K562 (cell line): ENCODE results near the gene PAX2. TPM values are rescaled to one million over a fixed set of nuclear protein-coding genes. Genes with fewer than 3 reads are reported as not detected.

Source experiments
- ATAC-seq: fragments of 200-7000 bp; cut with Tn5 transposase; 3 replicates; pipeline ENCODE4 v1.9.1; 2020; ENCODE audit warnings: moderate library complexity
- BruUV-seq: library from RNA; stranded (reverse); fragments of 400-500 nt; replicated peaks from 2 replicates; lab custom pipeline; 2021; lab: Mats Ljungman, UMichigan
- CTCF ChIA-PET: fragments of 300-600 bp; formaldehyde crosslinking; extraction: SDS; loops from one replicate; lab custom pipeline; 2021; ENCODE audit warnings: low intra/inter-chr PET ratio; lab: Yijun Ruan, JAX
- POLR2A ChIA-PET: fragments of 300-600, 350-650 bp; sonication (Branson Sonifier 250); formaldehyde crosslinking; extraction: SDS; loops from one replicate; lab custom pipeline; 2021; ENCODE audit warnings: antibody characterized with exemption, inconsistent platforms; lab: Yijun Ruan, JAX
- DNase-seq, 4 experiments: peaks; one replicate each; pipeline versions ENCODE4 v3.0.0 to v3.0.0-alpha.2; 2011 to 2018; ENCODE audit warnings: low spot score in 3 of 4, mixed read lengths in 3 of 4; ENCODE audit errors: extremely low read depth in 1 of 4
- FAIRE-seq: peaks from 2 replicates; lab custom pipeline; 2011; peaks lifted over from hg19 to GRCh38; lab: Jason Lieb, UNC
- H2AFZ ChIP-seq: 2 replicates; pipeline ENCODE4 v1.6.0; 2011; ENCODE audit warnings: low read depth, low read length, control low read depth, inconsistent platforms
- H3K27ac ChIP-seq: fragments of 200-600 bp; 3 replicates; pipeline ENCODE4 v1.8.0; 2011; ENCODE audit warnings: low read depth, mild to moderate bottlenecking, control low read depth, inconsistent platforms, low read length, moderate library complexity, mixed read lengths; ENCODE audit errors: extremely low read depth
- H3K27me3 ChIP-seq, 2 experiments: fragments of 300-600 bp in 1 of 2; 2 replicates in 1 of 2; 3 replicates in 1 of 2; pipeline versions ENCODE4 v1.6.0 to v1.8.0; 2011; ENCODE audit warnings: inconsistent platforms in 2 of 2, low read length in 2 of 2, mild to moderate bottlenecking in 1 of 2, mixed read lengths in 1 of 2, moderate library complexity in 1 of 2; ENCODE audit not compliant: control insufficient read depth in 2 of 2, insufficient read depth in 2 of 2
- H3K36me3 ChIP-seq: fragments of 300-600 bp; 3 replicates; pipeline ENCODE4 v1.8.0; 2011; ENCODE audit warnings: mild to moderate bottlenecking, low read length, inconsistent platforms; ENCODE audit not compliant: control insufficient read depth, insufficient read depth
- H3K4me1 ChIP-seq, 2 experiments: fragments of 200-600 bp in 1 of 2; replicated peaks in 1 of 2; 2 replicates in 1 of 2; 3 replicates in 1 of 2; pipeline versions ENCODE4 v1.5.1 to v1.8.0; 2011; ENCODE audit warnings: inconsistent platforms in 2 of 2, low read length in 2 of 2, mild to moderate bottlenecking in 1 of 2, mixed read lengths in 1 of 2, moderate library complexity in 1 of 2; ENCODE audit not compliant: control insufficient read depth in 2 of 2, insufficient read depth in 2 of 2
- H3K4me2 ChIP-seq: 2 replicates; pipeline ENCODE4 v1.6.1; 2011; ENCODE audit warnings: low read length, control low read depth, inconsistent platforms, mixed read lengths; ENCODE audit not compliant: insufficient read depth
- H3K4me3 ChIP-seq: fragments of 200-600 bp; sonication (generic), shearing (Covaris generic); 2 replicates; pipeline ENCODE4 v1.5.1; 2016; ENCODE audit warnings: control low read depth, inconsistent platforms
- H3K79me2 ChIP-seq: fragments of 200-600 bp; 3 replicates; pipeline ENCODE4 v1.8.0; 2011; ENCODE audit warnings: low read length, inconsistent platforms; ENCODE audit not compliant: control insufficient read depth, insufficient read depth
- H3K9ac ChIP-seq, 2 experiments: 2 replicates each; pipeline versions ENCODE4 v1.6.0 to v1.6.1; 2011; ENCODE audit warnings: low read depth in 2 of 2, low read length in 2 of 2, control low read depth in 1 of 2, inconsistent platforms in 1 of 2, mild to moderate bottlenecking in 1 of 2, mixed read lengths in 1 of 2; ENCODE audit not compliant: insufficient read depth in 1 of 2
- H3K9me1 ChIP-seq: one replicate; pipeline ENCODE4 v1.6.0; 2011; ENCODE audit warnings: inconsistent platforms, mild to moderate bottlenecking, low read length, moderate library complexity; ENCODE audit not compliant: control insufficient read depth, insufficient read depth
- H3K9me3 ChIP-seq: replicated peaks from 2 replicates; pipeline ENCODE4 v1.5.1; 2011; ENCODE audit warnings: low read depth, low read length, inconsistent platforms; ENCODE audit not compliant: control insufficient read depth, insufficient read depth
- H4K20me1 ChIP-seq: replicated peaks from 2 replicates; pipeline ENCODE4 v1.6.1; 2011; ENCODE audit warnings: low read length, inconsistent platforms, mixed read lengths; ENCODE audit not compliant: control insufficient read depth, insufficient read depth
- BRF1 ChIP-seq: IDR thresholded peaks from 3 replicates; pipeline ENCODE4 v1.6.1; 2011; ENCODE audit warnings: borderline replicate concordance, mild to moderate bottlenecking; ENCODE audit not compliant: insufficient read length; ENCODE audit errors: extremely low read depth
- CREB5 ChIP-seq: fragments of 250-450 bp; sonication (Bioruptor Pico); IDR thresholded peaks from 2 replicates; pipeline ENCODE4 v1.5.0; 2020; ENCODE audit warnings: mild to moderate bottlenecking
- KAT7 ChIP-seq: sonication (generic); formaldehyde crosslinking; IDR thresholded peaks from 2 replicates; pipeline ENCODE4 v1.8.0; 2022; ENCODE audit warnings: missing genetic modification reagents, mild to moderate bottlenecking, borderline replicate concordance
- MITF ChIP-seq: IDR thresholded peaks from 2 replicates; pipeline ENCODE4 v1.6.1; 2014; ENCODE audit warnings: antibody characterized with exemption
- NRF1 ChIP-seq, 2 experiments: fragments of 450-650 bp; IDR thresholded peaks in 1 of 2; conservative IDR thresholded peaks in 1 of 2; 2 replicates each; pipeline ENCODE4 v1.6.1; 2014; ENCODE audit warnings: mild to moderate bottlenecking in 2 of 2
- OTX1 ChIP-seq: fragments of 450-650 bp; formaldehyde crosslinking; IDR thresholded peaks from 2 replicates; pipeline ENCODE4 v1.4.0; 2022; ENCODE audit warnings: mild to moderate bottlenecking
- POLR2B ChIP-seq: fragments of 450-650 bp; IDR thresholded peaks from 2 replicates; pipeline ENCODE4 v1.6.1; 2018; ENCODE audit warnings: low read depth; ENCODE audit not compliant: partially characterized antibody
- POLR2H ChIP-seq: IDR thresholded peaks from 2 replicates; pipeline ENCODE4 v1.6.1; 2016; ENCODE audit warnings: missing genetic modification characterization, low read depth, mild to moderate bottlenecking, control low read depth, missing compliant biosample characterization, moderate library complexity
- ZFPM2 ChIP-seq: fragments of 250-450 bp; sonication (Bioruptor Pico); IDR thresholded peaks from 2 replicates; pipeline ENCODE4 v1.5.1; 2022; ENCODE audit warnings: mild to moderate bottlenecking
- ZNF133 ChIP-seq: fragments of 250-450 bp; sonication (Bioruptor Pico); IDR thresholded peaks from 2 replicates; pipeline ENCODE4 v1.4.0; 2020; ENCODE audit warnings: mild to moderate bottlenecking
- ZNF24 ChIP-seq: fragments of 450-650 bp; IDR thresholded peaks from 2 replicates; pipeline ENCODE4 v1.6.1; 2016
- ZNF316 ChIP-seq: fragments of 450-650 bp; IDR thresholded peaks from 2 replicates; pipeline ENCODE4 v1.6.1; 2016
- ZNF511 ChIP-seq: sonication (generic); formaldehyde crosslinking; IDR thresholded peaks from 2 replicates; pipeline ENCODE4 v1.8.0; 2022; ENCODE audit warnings: mild to moderate bottlenecking, missing genetic modification reagents
- ZNF699 ChIP-seq: fragments of 250-450 bp; sonication (Bioruptor Pico); IDR thresholded peaks from 2 replicates; pipeline ENCODE4 v1.8.0; 2021; ENCODE audit warnings: mild to moderate bottlenecking, moderate library complexity; ENCODE audit not compliant: insufficient replicate concordance
- ZNF79 ChIP-seq: fragments of 250-450 bp; sonication (Bioruptor Pico); IDR thresholded peaks from 2 replicates; pipeline ENCODE4 v1.4.0; 2020; ENCODE audit warnings: low read depth, mild to moderate bottlenecking, moderate library complexity
- ZNF830 ChIP-seq: fragments of 250-450 bp; sonication (Bioruptor Pico); IDR thresholded peaks from 2 replicates; pipeline ENCODE4 v1.5.0; 2021; ENCODE audit warnings: mild to moderate bottlenecking
- in situ Hi-C: fragments of 300-500 bp; cut with MboI; formaldehyde crosslinking; loops from 4 replicates; pipeline ENCODE4 v1.15.0; 2018; ENCODE audit warnings: inconsistent platforms, mixed read lengths
- intact Hi-C: fragments of 100-400 bp; cut with micrococcal nuclease; formaldehyde crosslinking; loops from 2 replicates; pipeline ENCODE4 v1.14.2; 2022
- polyA plus RNA-seq, 8 experiments: library from polyadenylated mRNA; depleted of rRNA in 4 of 8; stranded (reverse) in 5 of 8; unstranded in 3 of 8; fragments of >200 nt; fragmentation: Nextera tagmentation in 2 of 8; fragmentation: Illumina TruSeq in 1 of 8; extraction: Ambion mirVana in 2 of 8; extraction: Trizol in 1 of 8; gene quantifications; 2 replicates each; pipeline versions ENCODE4 v1.2.1 to v1.2.3, GENCODE V29; 2011 to 2014; ENCODE audit warnings: inconsistent platforms in 1 of 8, missing spikeins in 1 of 8
- total RNA-seq, 7 experiments: library from RNA; depleted of rRNA in 6 of 7; stranded (reverse); fragments of >200 nt in 6 of 7; fragmentation: Illumina TruSeq in 2 of 7; extraction: Trizol in 2 of 7; gene quantifications; 2 replicates each; pipeline versions ENCODE4 v1.2.1 to v1.2.3, GENCODE V29; 2011 to 2021; ENCODE audit warnings: low replicate concordance in 1 of 7
- TF ChIP-seq, protein P1 (sequence below): IDR thresholded peaks from 2 replicates; pipeline ENCODE4 v1.6.1; 2011; ENCODE audit warnings: borderline replicate concordance, low read depth, mild to moderate bottlenecking, moderate library complexity, low read length; ENCODE audit not compliant: insufficient read depth, poor library complexity, severe bottlenecking
- TF ChIP-seq, protein P2 (sequence below): fragments of 250-450 bp; sonication (Bioruptor Pico); IDR thresholded peaks from 2 replicates; pipeline ENCODE4 v1.5.0; 2021

The PAX2 gene
- total and polyA plus RNA-seq, 9 of the 15 experiments (the other 6 are each of a cell fraction or from before 2014, with no cell fraction given) = not detected

DNA sequence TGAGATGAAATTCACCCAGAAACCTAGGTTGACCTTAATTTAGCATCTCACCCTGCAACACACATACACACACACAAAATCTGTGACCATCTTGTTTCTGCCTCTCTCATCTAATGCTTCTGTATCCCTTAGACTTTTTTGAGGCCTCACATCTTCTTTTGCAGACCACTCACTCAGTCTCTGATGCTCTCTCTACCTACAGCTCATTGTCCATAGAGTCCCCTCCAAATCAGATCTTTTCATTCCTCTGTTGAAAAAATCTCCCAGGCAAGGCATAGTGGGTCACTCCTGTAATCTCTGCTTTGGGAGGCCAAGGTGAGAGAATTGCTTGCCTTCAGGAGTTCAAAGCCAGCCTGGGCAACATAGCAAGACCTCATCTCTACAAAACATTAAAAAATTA is 17.6 kb upstream of the PAX2 start:
- Histone ChIP-seq H3K4me3 (no peak overlapping the region), H3K4me2 (no peak overlapping the region), H3K79me2 (no peaks in the 10 kb centered on the region), H3K9me1 (no peaks in the 10 kb centered on the region), H3K36me3 (no peaks in the 10 kb centered on the region), H3K27me3 (peaks cover 15 to 44% of the 10 kb centered on the region in 2 experiments), H2AFZ (no peak overlapping the region), H3K9me3 (no peaks in the 10 kb centered on the region), H3K9ac (no peak overlapping the region), H3K27ac (no peak overlapping the region), H3K4me1 (peaks cover 0 to 16% of the 10 kb centered on the region in 2 experiments; a peak in 2 of 5 replicates), H4K20me1 (peaks cover 8% of the 10 kb centered on the region; the same call in 1 of the 2 replicates)
- POLR2A ChIA-PET = interaction anchor here (0.6 kb wide), 1 partner anchor 12 kb away, joined by 3 read pairs; no protein-coding TSS in a partner anchor
- no peak for DNase-seq
- no peak for FAIRE-seq
- intact Hi-C loops = loop anchor here (5.0 kb wide), 1 partner anchor 166 kb away; no protein-coding TSS in a partner anchor
- no TSS peak for BruUV-seq
- in situ Hi-C loops = no loop called here
- ATAC-seq = no peak
- CTCF ChIA-PET = no interaction called here
- TF ChIP-seq POLR2B (no peak), ZFPM2 (CRISPR knock-in tag) (no peak), ZNF24 (no peak), NRF1 (conservative IDR thresholded peaks at IDR 0.05 in 1 of 2, IDR thresholded peaks at IDR 0.05 in 1 of 2) (no peak), ZNF133 (no peak), ZNF699 (CRISPR knock-in tag) (no peak), ZNF511 (CRISPR knock-in tag) (no peak), ZNF316 (no peak), MITF (no peak), ZNF79 (CRISPR knock-in tag) (no peak), KAT7 (no peak), BRF1 (no peak), POLR2H (no peak), OTX1 (no peak), ZNF830 (CRISPR knock-in tag) (no peak), CREB5 (CRISPR knock-in tag) (no peak)
- TF ChIP-seq, protein P1, sequence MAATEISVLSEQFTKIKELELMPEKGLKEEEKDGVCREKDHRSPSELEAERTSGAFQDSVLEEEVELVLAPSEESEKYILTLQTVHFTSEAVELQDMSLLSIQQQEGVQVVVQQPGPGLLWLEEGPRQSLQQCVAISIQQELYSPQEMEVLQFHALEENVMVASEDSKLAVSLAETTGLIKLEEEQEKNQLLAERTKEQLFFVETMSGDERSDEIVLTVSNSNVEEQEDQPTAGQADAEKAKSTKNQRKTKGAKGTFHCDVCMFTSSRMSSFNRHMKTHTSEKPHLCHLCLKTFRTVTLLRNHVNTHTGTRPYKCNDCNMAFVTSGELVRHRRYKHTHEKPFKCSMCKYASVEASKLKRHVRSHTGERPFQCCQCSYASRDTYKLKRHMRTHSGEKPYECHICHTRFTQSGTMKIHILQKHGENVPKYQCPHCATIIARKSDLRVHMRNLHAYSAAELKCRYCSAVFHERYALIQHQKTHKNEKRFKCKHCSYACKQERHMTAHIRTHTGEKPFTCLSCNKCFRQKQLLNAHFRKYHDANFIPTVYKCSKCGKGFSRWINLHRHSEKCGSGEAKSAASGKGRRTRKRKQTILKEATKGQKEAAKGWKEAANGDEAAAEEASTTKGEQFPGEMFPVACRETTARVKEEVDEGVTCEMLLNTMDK = no peak
- TF ChIP-seq, protein P2, sequence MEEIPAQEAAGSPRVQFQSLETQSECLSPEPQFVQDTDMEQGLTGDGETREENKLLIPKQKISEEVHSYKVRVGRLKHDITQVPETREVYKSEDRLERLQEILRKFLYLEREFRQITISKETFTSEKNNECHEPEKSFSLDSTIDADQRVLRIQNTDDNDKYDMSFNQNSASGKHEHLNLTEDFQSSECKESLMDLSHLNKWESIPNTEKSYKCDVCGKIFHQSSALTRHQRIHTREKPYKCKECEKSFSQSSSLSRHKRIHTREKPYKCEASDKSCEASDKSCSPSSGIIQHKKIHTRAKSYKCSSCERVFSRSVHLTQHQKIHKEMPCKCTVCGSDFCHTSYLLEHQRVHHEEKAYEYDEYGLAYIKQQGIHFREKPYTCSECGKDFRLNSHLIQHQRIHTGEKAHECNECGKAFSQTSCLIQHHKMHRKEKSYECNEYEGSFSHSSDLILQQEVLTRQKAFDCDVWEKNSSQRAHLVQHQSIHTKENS (CRISPR knock-in tag) = no peak
